Activated CD8-positive, alpha-beta memory T cell treated with anti-CD3 and anti-CD28 coated beads for 48 hours (primary cell): ENCODE results near the gene CCND3.

Experiments used
- DNase-seq, 3 experiments: peaks; one replicate each; pipeline ENCODE4 v3.0.0-alpha.2; 2020; ENCODE audit warnings: low read depth in 2 of 3, low spot score in 2 of 3

The CCND3 gene

GRCh38 chr6:41941280-41942066 lies at the start of gene CCND3:
Gene CCND3 (minus strand): TSS chr6:41941808. CDS start chr6:41941649, 159 bp downstream.
- peak; percentile 73 to 83 (median 76) for DNase-seq

GRCh38 chr6:41986339-41986738 lies 44.7 kb upstream of the CCND3 start:
- no peak for DNase-seq

- DNase-seq: no peak
Measured at GRCh38 chr6:41984623-41985022, 43.0 kb upstream of the CCND3 start.

GRCh38 chr6:41976794-41977484 lies 35.3 kb upstream of the CCND3 start:
- no peak for DNase-seq

GRCh38 chr6:41975276-41975675 lies 33.7 kb upstream of the CCND3 start:
- DNase-seq: no peak

GRCh38 chr6:41974281-41974825 lies 32.7 kb upstream of the CCND3 start:
- DNase-seq: no peak

- no peak for DNase-seq
Measured at GRCh38 chr6:41972826-41973225, 31.2 kb upstream of the CCND3 start.

GRCh38 chr6:41970436-41970846 lies 28.8 kb upstream of the CCND3 start:
- DNase-seq: no peak

GRCh38 chr6:41967312-41968287 lies 26.0 kb upstream of the CCND3 start:
- no peak for DNase-seq

GRCh38 chr6:41966961-41967311 lies 25.3 kb upstream of the CCND3 start:
- DNase-seq: no peak

- no peak for DNase-seq
Measured at GRCh38 chr6:41966214-41966920, 24.8 kb upstream of the CCND3 start.

- no peak for DNase-seq
Measured at GRCh38 chr6:41965429-41966213, 24.0 kb upstream of the CCND3 start.

- no peak for DNase-seq
Measured at GRCh38 chr6:41964201-41964887, 22.7 kb upstream of the CCND3 start.

- no peak for DNase-seq
Measured at GRCh38 chr6:41963371-41963770, 21.8 kb upstream of the CCND3 start.

- DNase-seq: no peak
Measured at GRCh38 chr6:41960028-41960427, 18.4 kb upstream of the CCND3 start.

- DNase-seq: no peak
Measured at GRCh38 chr6:41958022-41958856, 16.6 kb upstream of the CCND3 start.

- no peak for DNase-seq
Measured at GRCh38 chr6:41957117-41957516, 15.5 kb upstream of the CCND3 start.

GRCh38 chr6:41955412-41955811 lies 13.8 kb upstream of the CCND3 start:
- no peak for DNase-seq
